ENCODE measurements around the gene CDH13. TPM values are rescaled to one million over a fixed set of nuclear protein-coding genes. Genes with fewer than 3 reads are reported as not detected.

The CDH13 gene
- polyA plus RNA-seq, 1 experiment: 113 TPM

- DNase-seq (ENCODE audit: low read depth): no peak
- POLR2A ChIA-PET: no interaction called here
- Histone ChIP-seq H3K27me3 (ENCODE audit: control insufficient read depth, insufficient read depth, low read length) (no peaks in the 10 kb centered on the region), H3K36me3 (ENCODE audit: control insufficient read depth, insufficient read depth, low read length) (no peaks in the 10 kb centered on the region), H3K4me3 (ENCODE audit: low read depth, low read length) (no peak overlapping the region)
- no peak for TF ChIP-seq CTCF (IDR thresholded peaks at IDR 0.05; ENCODE audit: insufficient read depth, low read depth, low read length)
- CTCF ChIA-PET: no interaction called here
These were observed 997.8 kb downstream of the CDH13 start for GRCh38 chr16:83624429-83625120.

- Histone ChIP-seq H3K27me3 (ENCODE audit: control insufficient read depth, insufficient read depth, low read length) (no peaks in the 10 kb centered on the region), H3K36me3 (ENCODE audit: control insufficient read depth, insufficient read depth, low read length) (no peaks in the 10 kb centered on the region), H3K4me3 (ENCODE audit: low read depth, low read length) (no peak overlapping the region)
- TF ChIP-seq CTCF (IDR thresholded peaks at IDR 0.05; ENCODE audit: insufficient read depth, low read depth, low read length): no peak
- no peak for DNase-seq (ENCODE audit: low read depth)
- ChIA-PET CTCF (interaction anchor here (0.7 to 0.9 kb wide), 2 partner anchors 11 to 19 kb away, joined by 3 read pairs; no protein-coding TSS in a partner anchor), POLR2A (no interaction called here)
These were observed 999.4 kb downstream of the CDH13 start for GRCh38 chr16:83626204-83626603.

- Histone ChIP-seq H3K27me3 (ENCODE audit: control insufficient read depth, insufficient read depth, low read length) (no peaks in the 10 kb centered on the region), H3K4me3 (ENCODE audit: low read depth, low read length) (no peak overlapping the region), H3K36me3 (ENCODE audit: control insufficient read depth, insufficient read depth, low read length) (no peaks in the 10 kb centered on the region)
- CTCF ChIA-PET: interaction anchor here (0.7 kb wide), 1 partner anchor 12 kb away, joined by 3 read pairs; no protein-coding TSS in a partner anchor
- POLR2A ChIA-PET: no interaction called here
- no peak for DNase-seq (ENCODE audit: low read depth)
- no peak for TF ChIP-seq CTCF (IDR thresholded peaks at IDR 0.05; ENCODE audit: insufficient read depth, low read depth, low read length)
These were observed 999.9 kb downstream of the CDH13 start for GRCh38 chr16:83626676-83627075.

- Histone ChIP-seq H3K36me3 (ENCODE audit: control insufficient read depth, insufficient read depth, low read length) (no peaks in the 10 kb centered on the region), H3K4me3 (ENCODE audit: low read depth, low read length) (no peak overlapping the region), H3K27me3 (ENCODE audit: control insufficient read depth, insufficient read depth, low read length) (no peaks in the 10 kb centered on the region)
- TF ChIP-seq CTCF (IDR thresholded peaks at IDR 0.05; ENCODE audit: insufficient read depth, low read depth, low read length): no peak
- DNase-seq (ENCODE audit: low read depth): no peak
- CTCF ChIA-PET: no interaction called here
- POLR2A ChIA-PET: no interaction called here
These were observed 1001.2 kb downstream of the CDH13 start for GRCh38 chr16:83627996-83628395.

- ChIA-PET POLR2A (no interaction called here), CTCF (no interaction called here)
- Histone ChIP-seq H3K4me3 (ENCODE audit: low read depth, low read length) (no peak overlapping the region), H3K36me3 (ENCODE audit: control insufficient read depth, insufficient read depth, low read length) (no peaks in the 10 kb centered on the region), H3K27me3 (ENCODE audit: control insufficient read depth, insufficient read depth, low read length) (no peaks in the 10 kb centered on the region)
- no peak for DNase-seq (ENCODE audit: low read depth)
- TF ChIP-seq CTCF (IDR thresholded peaks at IDR 0.05; ENCODE audit: insufficient read depth, low read depth, low read length): no peak
These were observed 1002.7 kb downstream of the CDH13 start for GRCh38 chr16:83629426-83629825.
